ENCODE measurements around the gene PARD3. TPM values are rescaled to one million over a fixed set of nuclear protein-coding genes. Genes with fewer than 3 reads are reported as not detected.
A peak's percentile ranks its signal among the peaks of the same experiment; 100 is the strongest.

The PARD3 gene
- total and polyA plus RNA-seq, 10 of the 15 experiments (the other 5 are each of a cell fraction or from before 2014, with no cell fraction given) = 2.6 to 43.1 (median 13.9) TPM

GRCh38 chr10:34555653-34556052, 259.4 kb downstream of the PARD3 start:
- RAD21 ChIA-PET (ENCODE audit: unreplicated experiment) = no interaction called here
- no peak overlapping the region for H3K27ac ChIP-seq (ENCODE audit: control insufficient read depth, insufficient read depth)
- H3K27me3 ChIP-seq (replicated peaks in 1 of 2; ENCODE audit: control insufficient read depth in 2 of 2, insufficient read depth in 2 of 2, low read length in 1 of 2) = no peaks in the 10 kb centered on the region
- CTCF ChIA-PET = no interaction called here
- H3K36me3 ChIP-seq (ENCODE audit: control insufficient read depth in 2 of 2, insufficient read depth in 2 of 2, low read length in 1 of 2) = no peaks in the 10 kb centered on the region
- ATAC-seq = peak; percentile 55; the same call in 2 of the 3 replicates
- no peak for DNase-seq (ENCODE audit: low read depth, low spot score)
- SMC1A ChIA-PET (ENCODE audit: uncharacterized antibody, unreplicated experiment) = no interaction called here
- H3K79me2 ChIP-seq (ENCODE audit: control insufficient read depth, insufficient read depth, low read length) = no peaks in the 10 kb centered on the region
- no peaks in the 10 kb centered on the region for H3K9me3 ChIP-seq (replicated peaks; ENCODE audit: control insufficient read depth, insufficient read depth, low read length)
- in situ Hi-C loops (cut with MboI) = no loop called here
- H3K9ac ChIP-seq (ENCODE audit: control insufficient read depth, insufficient read depth, low read length) = no peak overlapping the region
- H2AFZ ChIP-seq (ENCODE audit: control insufficient read depth, low read depth, low read length) = no peak overlapping the region
- no peaks in the 10 kb centered on the region for H3K4me1 ChIP-seq (ENCODE audit: control insufficient read depth, insufficient read depth, low read length)
- no peak overlapping the region for H3K4me2 ChIP-seq (ENCODE audit: control insufficient read depth, insufficient read depth)
- H3K4me3 ChIP-seq = no peak overlapping the region
- intact Hi-C loops (cut with micrococcal nuclease; ENCODE audit: unreplicated experiment) = no loop called here
- FAIRE-seq = no peak
- no TSS peak for BruUV-seq (replicated peaks)
- H4K20me1 ChIP-seq (ENCODE audit: control insufficient read depth, insufficient read depth) = no peaks in the 10 kb centered on the region
- WGBS (ENCODE audit: insufficient coverage, insufficient replicate concordance, low lambda C conversion rate, missing lambda C conversion rate) = 0% methylated on average over 1 of the region's 1 CpG
- POLR2A ChIA-PET = no interaction called here
- no peak for TF ChIP-seq NKRF (conservative IDR thresholded peaks at IDR 0.05)
- TF ChIP-seq POLR2AphosphoS2 (IDR thresholded peaks at IDR 0.05; ENCODE audit: low read depth, low read length) = no peak
- no peak for TF ChIP-seq CBFB (IDR thresholded peaks at IDR 0.05; ENCODE audit: low read depth)
- TF ChIP-seq IRF4 (IDR thresholded peaks at IDR 0.05; ENCODE audit: low read depth, low read length) = no peak
- TF ChIP-seq STAT1 (conservative IDR thresholded peaks at IDR 0.05) = no peak
- no peak for TF ChIP-seq NR2F1 (conservative IDR thresholded peaks at IDR 0.05)
- no peak for TF ChIP-seq STAT3 (IDR thresholded peaks at IDR 0.05; ENCODE audit: low read depth, low read length)
- no peak for TF ChIP-seq MTA3 (IDR thresholded peaks at IDR 0.05; ENCODE audit: borderline replicate concordance, low read length)
- TF ChIP-seq RUNX3 (IDR thresholded peaks at IDR 0.05; ENCODE audit: low read length) = no peak
- no peak for TF ChIP-seq RAD51 (IDR thresholded peaks at IDR 0.05)
- TF ChIP-seq NBN (IDR thresholded peaks at IDR 0.05) = no peak
- no peak for TF ChIP-seq RELA (IDR thresholded peaks at IDR 0.05; ENCODE audit: borderline replicate concordance, partially characterized antibody)
- TF ChIP-seq SPI1 (IDR thresholded peaks at IDR 0.05; ENCODE audit: borderline replicate concordance, insufficient read depth, low read depth, low read length) = no peak
- TF ChIP-seq BCL3 (IDR thresholded peaks at IDR 0.05; ENCODE audit: borderline replicate concordance, insufficient read depth, low read depth, low read length, poor library complexity, severe bottlenecking) = no peak
- TF ChIP-seq ZNF217 (IDR thresholded peaks at IDR 0.05) = no peak
- no peak for TF ChIP-seq CHD1 (IDR thresholded peaks at IDR 0.05; ENCODE audit: low read depth, low read length)
- TF ChIP-seq ATF2 (IDR thresholded peaks at IDR 0.05; ENCODE audit: low read length) = no peak
- TF ChIP-seq USF2 (IDR thresholded peaks at IDR 0.05; ENCODE audit: borderline replicate concordance, low read depth, low read length) = no peak

Measured in GM12878 (cell line).